ENCODE results near the gene TEX14. TPM values are rescaled to one million over a fixed set of nuclear protein-coding genes. Genes with fewer than 3 reads are reported as not detected.

The TEX14 gene
- total and polyA plus RNA-seq, 2 donors (not counting 1 experiment from before 2014, with no cell fraction given) = under 0.01 to 0.03 TPM

GRCh38 chr17:58615768-58616659 lies 75.8 kb downstream of the TEX14 start:
- no peak for DNase-seq (ENCODE audit: low read depth in 2 of 2)
- H3K27ac ChIP-seq (ENCODE audit: insufficient read depth, low read length) = no peak overlapping the region
- H4K20me1 ChIP-seq (ENCODE audit: control insufficient read depth, extremely low read depth, insufficient read depth, low read length) = no peaks in the 10 kb centered on the region
- H2AFZ ChIP-seq (ENCODE audit: low read length) = no peak overlapping the region
- no peak for TF ChIP-seq EZH2 (IDR thresholded peaks at IDR 0.05; ENCODE audit: low read length, missing control alignments)
- TF ChIP-seq CTCF (conservative IDR thresholded peaks at IDR 0.05 in 1 of 2, IDR thresholded peaks at IDR 0.05 in 1 of 2; ENCODE audit: low read depth in 1 of 2, low read length in 2 of 2) = no peak
- H3K4me2 ChIP-seq (ENCODE audit: extremely low read depth, insufficient read depth, low read length) = no peak overlapping the region
- no peaks in the 10 kb centered on the region for H3K4me1 ChIP-seq (ENCODE audit: control insufficient read depth, extremely low read depth, insufficient read depth, low read length)
- no peaks in the 10 kb centered on the region for H3K36me3 ChIP-seq (ENCODE audit: control insufficient read depth, insufficient read depth, low read length)
- no peak overlapping the region for H3K9ac ChIP-seq (ENCODE audit: insufficient read depth, low read length)
- H3K27me3 ChIP-seq (ENCODE audit: control insufficient read depth, insufficient read depth, low read length) = no peaks in the 10 kb centered on the region
- no peaks in the 10 kb centered on the region for H3K79me2 ChIP-seq (ENCODE audit: control insufficient read depth, insufficient read depth, low read length)
- H3K9me3 ChIP-seq (ENCODE audit: control insufficient read depth, insufficient read depth, low read depth, low read length) = no peaks in the 10 kb centered on the region
- no peak overlapping the region for H3K4me3 ChIP-seq (replicated peaks in 1 of 4; ENCODE audit: control extremely low read depth in 1 of 4, insufficient read depth in 1 of 4, low read depth in 3 of 4, low read length in 4 of 4)

GRCh38 chr17:58614859-58615459 lies 76.9 kb downstream of the TEX14 start:
- no peaks in the 10 kb centered on the region for H3K36me3 ChIP-seq (ENCODE audit: control insufficient read depth, insufficient read depth, low read length)
- no peak overlapping the region for H3K27ac ChIP-seq (ENCODE audit: insufficient read depth, low read length)
- H3K4me1 ChIP-seq (ENCODE audit: control insufficient read depth, extremely low read depth, insufficient read depth, low read length) = no peaks in the 10 kb centered on the region
- no peaks in the 10 kb centered on the region for H4K20me1 ChIP-seq (ENCODE audit: control insufficient read depth, extremely low read depth, insufficient read depth, low read length)
- no peaks in the 10 kb centered on the region for H3K79me2 ChIP-seq (ENCODE audit: control insufficient read depth, insufficient read depth, low read length)
- no peak for DNase-seq (ENCODE audit: low read depth in 2 of 2)
- H3K4me2 ChIP-seq (ENCODE audit: extremely low read depth, insufficient read depth, low read length) = no peak overlapping the region
- H3K4me3 ChIP-seq (replicated peaks in 1 of 4; ENCODE audit: control extremely low read depth in 1 of 4, insufficient read depth in 1 of 4, low read depth in 3 of 4, low read length in 4 of 4) = no peak overlapping the region
- no peaks in the 10 kb centered on the region for H3K27me3 ChIP-seq (ENCODE audit: control insufficient read depth, insufficient read depth, low read length)
- H3K9me3 ChIP-seq (ENCODE audit: control insufficient read depth, insufficient read depth, low read depth, low read length) = no peaks in the 10 kb centered on the region
- TF ChIP-seq CTCF (conservative IDR thresholded peaks at IDR 0.05 in 1 of 2, IDR thresholded peaks at IDR 0.05 in 1 of 2; ENCODE audit: low read depth in 1 of 2, low read length in 2 of 2) = no peak
- TF ChIP-seq EZH2 (IDR thresholded peaks at IDR 0.05; ENCODE audit: low read length, missing control alignments) = no peak
- no peak overlapping the region for H3K9ac ChIP-seq (ENCODE audit: insufficient read depth, low read length)
- no peak overlapping the region for H2AFZ ChIP-seq (ENCODE audit: low read length)

- H3K79me2 ChIP-seq (ENCODE audit: control insufficient read depth, insufficient read depth, low read length) = no peaks in the 10 kb centered on the region
- no peak overlapping the region for H3K27ac ChIP-seq (ENCODE audit: insufficient read depth, low read length)
- H4K20me1 ChIP-seq (ENCODE audit: control insufficient read depth, extremely low read depth, insufficient read depth, low read length) = no peaks in the 10 kb centered on the region
- H3K4me2 ChIP-seq (ENCODE audit: extremely low read depth, insufficient read depth, low read length) = no peak overlapping the region
- H3K9me3 ChIP-seq (ENCODE audit: control insufficient read depth, insufficient read depth, low read depth, low read length) = no peaks in the 10 kb centered on the region
- no peak overlapping the region for H2AFZ ChIP-seq (ENCODE audit: low read length)
- H3K9ac ChIP-seq (ENCODE audit: insufficient read depth, low read length) = no peak overlapping the region
- no peaks in the 10 kb centered on the region for H3K4me1 ChIP-seq (ENCODE audit: control insufficient read depth, extremely low read depth, insufficient read depth, low read length)
- no peak overlapping the region for H3K4me3 ChIP-seq (replicated peaks in 1 of 4; ENCODE audit: control extremely low read depth in 1 of 4, insufficient read depth in 1 of 4, low read depth in 3 of 4, low read length in 4 of 4)
- no peaks in the 10 kb centered on the region for H3K27me3 ChIP-seq (ENCODE audit: control insufficient read depth, insufficient read depth, low read length)
- DNase-seq (ENCODE audit: low read depth in 2 of 2) = peak in 1 of 2 donors; percentile 38
- no peaks in the 10 kb centered on the region for H3K36me3 ChIP-seq (ENCODE audit: control insufficient read depth, insufficient read depth, low read length)
- TF ChIP-seq CTCF (conservative IDR thresholded peaks at IDR 0.05 in 1 of 2, IDR thresholded peaks at IDR 0.05 in 1 of 2; ENCODE audit: low read depth in 1 of 2, low read length in 2 of 2) (no peak), EZH2 (IDR thresholded peaks at IDR 0.05; ENCODE audit: low read length, missing control alignments) (no peak)
These were observed 80.5 kb downstream of the TEX14 start for GRCh38 chr17:58611331-58611730.

Data from fibroblast of lung (primary cell).